HL-60 (cell line): Measurements from ENCODE around the gene IGFBP3.

Source experiments
- GABPA ChIP-seq: IDR thresholded peaks from 2 replicates; pipeline ENCODE4 v1.6.1; 2012; ENCODE audit warnings: low read depth
- SPI1 ChIP-seq: IDR thresholded peaks from 2 replicates; pipeline ENCODE4 v1.6.1; 2012; ENCODE audit warnings: low read depth, mild to moderate bottlenecking, borderline replicate concordance
- TF ChIP-seq, protein P1 (sequence below): IDR thresholded peaks from one replicate; pipeline ENCODE4 v1.5.1; 2011; ENCODE audit warnings: low read length, control low read depth, inconsistent platforms; ENCODE audit not compliant: insufficient read depth

GRCh38 chr7:45881280-45881758 lies 39.8 kb downstream of the IGFBP3 start:
- TF ChIP-seq, protein P1, sequence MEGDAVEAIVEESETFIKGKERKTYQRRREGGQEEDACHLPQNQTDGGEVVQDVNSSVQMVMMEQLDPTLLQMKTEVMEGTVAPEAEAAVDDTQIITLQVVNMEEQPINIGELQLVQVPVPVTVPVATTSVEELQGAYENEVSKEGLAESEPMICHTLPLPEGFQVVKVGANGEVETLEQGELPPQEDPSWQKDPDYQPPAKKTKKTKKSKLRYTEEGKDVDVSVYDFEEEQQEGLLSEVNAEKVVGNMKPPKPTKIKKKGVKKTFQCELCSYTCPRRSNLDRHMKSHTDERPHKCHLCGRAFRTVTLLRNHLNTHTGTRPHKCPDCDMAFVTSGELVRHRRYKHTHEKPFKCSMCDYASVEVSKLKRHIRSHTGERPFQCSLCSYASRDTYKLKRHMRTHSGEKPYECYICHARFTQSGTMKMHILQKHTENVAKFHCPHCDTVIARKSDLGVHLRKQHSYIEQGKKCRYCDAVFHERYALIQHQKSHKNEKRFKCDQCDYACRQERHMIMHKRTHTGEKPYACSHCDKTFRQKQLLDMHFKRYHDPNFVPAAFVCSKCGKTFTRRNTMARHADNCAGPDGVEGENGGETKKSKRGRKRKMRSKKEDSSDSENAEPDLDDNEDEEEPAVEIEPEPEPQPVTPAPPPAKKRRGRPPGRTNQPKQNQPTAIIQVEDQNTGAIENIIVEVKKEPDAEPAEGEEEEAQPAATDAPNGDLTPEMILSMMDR = no peak
- TF ChIP-seq SPI1 (no peak), GABPA (no peak)
